ENCODE measurements around the gene PTPRE.

DNA sequence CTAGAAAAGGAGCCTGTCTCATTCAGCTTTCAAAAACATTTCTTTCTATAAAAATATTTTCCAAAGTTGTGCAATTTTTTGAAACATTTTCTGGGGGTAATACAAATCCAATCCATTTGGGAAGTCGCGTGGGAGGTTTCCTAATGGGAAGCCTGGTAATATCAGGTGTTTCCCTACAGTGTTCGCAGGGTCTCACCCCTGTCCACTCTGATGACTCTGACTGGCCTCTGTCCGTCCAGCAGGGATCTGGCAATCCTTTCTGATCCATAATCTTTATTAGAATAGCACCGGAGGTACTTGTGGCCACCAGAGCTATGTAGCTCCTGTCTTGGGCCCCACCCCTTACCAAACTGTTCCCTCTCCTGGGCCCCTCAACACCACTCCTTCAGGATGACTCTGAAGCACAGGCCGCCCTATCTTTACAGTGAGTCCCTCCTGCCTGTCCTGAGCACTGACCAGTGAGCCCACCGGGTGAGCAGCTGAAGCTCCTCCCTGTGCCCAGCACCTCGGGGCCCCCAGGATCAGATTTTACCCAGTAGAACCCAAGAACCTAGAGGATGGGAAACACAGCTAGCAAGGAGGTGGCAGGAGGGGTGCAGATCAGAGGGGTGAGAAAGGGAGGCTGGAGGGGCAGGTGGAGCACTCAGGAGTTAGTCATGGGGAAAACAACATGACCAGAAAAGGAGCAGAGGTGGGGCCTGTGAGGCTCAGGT, 84.8 kb downstream of the PTPRE start:
- TF ChIP-seq CTCF (conservative IDR thresholded peaks at IDR 0.05), result no peak
- no peak for TF ChIP-seq ZFX (IDR thresholded peaks at IDR 0.05)

Measured in C4-2B (cell line).